Activated T-helper 1 cell treated with anti-CD3 and anti-CD28 coated beads, Interleukin-12 subunit alpha, Interleukin-12 subunit beta, Interleukin-2, Interleukin-4 antibody, amounts not matched to agents 30 ng/mL and 10 ng/mL and 1 ng/mL, durations not matched to agents 14 hours and 24 hours and 36 hours (primary cell): ENCODE data around the gene TANK. TPM values are rescaled to one million over a fixed set of nuclear protein-coding genes. Genes with fewer than 3 reads are reported as not detected.
"Not testable (repeated sequence)": the region's sequence is repeated elsewhere in the genome, so short reads cannot be mapped to it uniquely, and the experiment has no call there.

Experiments used
- DNase-seq: peaks from one replicate; pipeline ENCODE4 v3.0.0; 2021; ENCODE audit warnings: low spot score
- H3K27ac Mint-ChIP-seq: one replicate; pipeline ENCODE4 v1.8.0; 2021; ENCODE audit warnings: mild to moderate bottlenecking, mixed read lengths
- H3K27me3 Mint-ChIP-seq: one replicate; pipeline ENCODE4 v1.8.0; 2022; ENCODE audit warnings: mild to moderate bottlenecking, moderate library complexity, mixed read lengths; ENCODE audit not compliant: insufficient read depth
- H3K36me3 Mint-ChIP-seq: one replicate; pipeline ENCODE4 v1.8.0; 2021; ENCODE audit warnings: low read depth, mixed read lengths
- H3K4me1 Mint-ChIP-seq: one replicate; pipeline ENCODE4 v1.8.0; 2021; ENCODE audit warnings: low read depth, mixed read lengths
- H3K4me3 Mint-ChIP-seq: one replicate; pipeline ENCODE4 v1.8.0; 2021; ENCODE audit warnings: mild to moderate bottlenecking, moderate library complexity, mixed read lengths
- H3K9me3 Mint-ChIP-seq: one replicate; pipeline ENCODE4 v1.8.0; 2021; ENCODE audit warnings: mixed read lengths
- intact Hi-C: fragments of 100-400 bp; cut with micrococcal nuclease; formaldehyde crosslinking; loops from one replicate; pipeline ENCODE4 v1.15.1; 2024
- total RNA-seq: library from RNA; stranded (reverse); gene quantifications from 2 replicates; pipeline ENCODE4 v1.2.3, GENCODE V29; 2022

TANK gene
- total RNA-seq, 1 donor from 2014 or later, result 136 TPM

GRCh38 chr2:161178756-161179155, 18.5 kb downstream of the TANK start:
- intact Hi-C loops, result loop anchor here (1.0 kb wide), 1 partner anchor 12 kb away; no protein-coding TSS in a partner anchor
- Mint-ChIP-seq H3K9me3 (peaks cover 10% of the 10 kb centered on the region), H3K4me3 (no peak overlapping the region), H3K27me3 (no peaks in the 10 kb centered on the region), H3K36me3 (peaks cover 75% of the 10 kb centered on the region), H3K4me1 (peaks cover 53% of the 10 kb centered on the region), H3K27ac (no peak overlapping the region)
- DNase-seq, result no peak

DNA sequence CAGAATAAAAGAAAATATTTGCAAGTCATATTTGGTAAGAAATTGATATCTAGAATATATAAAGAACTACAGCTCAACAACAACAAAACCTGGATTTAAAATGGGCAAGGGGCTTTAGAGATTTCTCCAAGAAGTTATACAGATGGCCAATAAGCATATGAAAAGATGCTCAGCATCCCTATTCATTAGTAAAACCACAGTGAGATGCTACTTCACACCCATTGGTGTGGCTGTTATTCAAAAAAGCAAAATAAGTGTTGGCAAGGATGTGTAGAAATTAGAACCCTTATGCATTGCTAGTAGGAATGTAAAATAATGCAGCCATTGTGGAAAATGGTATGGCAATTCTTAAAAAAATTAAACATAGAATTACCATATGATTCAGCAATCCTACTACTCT, 29.8 kb downstream of the TANK start:
- Mint-ChIP-seq H3K36me3 (peaks cover 78% of the 10 kb centered on the region), H3K27me3 (no peaks in the 10 kb centered on the region), H3K27ac (no peak overlapping the region), H3K4me1 (peaks cover 76% of the 10 kb centered on the region), H3K9me3 (no peaks in the 10 kb centered on the region), H3K4me3 (no peak overlapping the region)
- intact Hi-C loops, result no loop called here
- DNase-seq, result no peak

DNA sequence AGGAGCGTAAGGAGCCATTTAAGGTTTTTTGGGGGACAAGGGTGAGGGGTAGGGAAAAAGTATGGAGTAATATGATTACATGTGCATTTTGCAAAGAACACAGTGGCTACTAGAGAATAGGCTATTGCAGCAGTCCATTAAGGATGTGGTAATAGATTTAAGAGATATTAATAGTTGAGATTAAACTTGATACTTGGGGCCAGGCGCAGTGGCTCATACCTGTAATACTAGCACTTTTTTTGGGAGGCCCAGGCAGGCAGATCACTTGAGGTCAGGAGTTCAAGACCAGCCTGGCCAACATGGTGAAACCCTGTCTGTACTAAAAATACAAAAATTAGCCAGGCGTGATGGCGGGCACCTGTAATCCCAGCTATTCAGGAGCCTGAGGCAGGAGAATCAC, 35.4 kb downstream of the TANK start:
- H3K4me3 Mint-ChIP-seq, H3K9me3 Mint-ChIP-seq, H3K27me3 Mint-ChIP-seq, H3K27ac Mint-ChIP-seq, intact Hi-C loops, DNase-seq: not testable (repeated sequence)
- H3K4me1 Mint-ChIP-seq, result peaks cover 68% of the 10 kb centered on the region
- H3K36me3 Mint-ChIP-seq, result peaks cover 72% of the 10 kb centered on the region

- intact Hi-C loops, result loop anchor here (1.0 to 2.0 kb wide), 4 partner anchors 15 to 61 kb away; no protein-coding TSS in a partner anchor
- Mint-ChIP-seq H3K36me3 (peaks cover 55% of the 10 kb centered on the region), H3K27me3 (no peaks in the 10 kb centered on the region)
Measured at GRCh38 chr2:161199912-161200701, 39.9 kb downstream of the TANK start.

DNA sequence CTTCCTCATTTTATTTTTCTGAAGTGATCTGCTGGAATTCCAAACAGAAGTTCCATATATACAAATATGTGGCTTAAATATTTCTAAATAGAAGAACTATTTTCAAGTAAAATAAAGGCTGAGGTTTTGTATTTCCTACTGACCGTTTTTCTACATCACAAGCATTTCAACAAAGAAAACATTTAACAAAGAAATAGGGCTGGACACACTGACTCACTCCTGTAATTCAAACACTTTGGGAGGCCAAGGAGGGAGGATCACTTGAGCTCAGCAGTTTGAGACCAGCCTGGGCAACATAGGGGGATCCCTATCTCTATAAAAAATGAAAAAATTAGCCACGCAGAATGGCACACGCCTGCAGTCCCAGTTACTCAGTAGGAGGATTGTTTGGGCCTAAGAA, 44.6 kb downstream of the TANK start:
- no peak overlapping the region for H3K4me3 Mint-ChIP-seq
- no peaks in the 10 kb centered on the region for H3K9me3 Mint-ChIP-seq
- DNase-seq, result no peak
- peaks cover 31% of the 10 kb centered on the region for H3K4me1 Mint-ChIP-seq
- H3K27me3 Mint-ChIP-seq, result no peaks in the 10 kb centered on the region
- H3K27ac Mint-ChIP-seq, result no peak overlapping the region
- intact Hi-C loops, result no loop called here
- peaks cover 36% of the 10 kb centered on the region for H3K36me3 Mint-ChIP-seq

More at GRCh38 chr2:161199912-161200701, 39.9 kb downstream of the TANK start:
- H3K27ac Mint-ChIP-seq, result peak overlapping the region; percentile 90
- peak overlapping the region; percentile 54 for H3K4me3 Mint-ChIP-seq
- no peaks in the 10 kb centered on the region for H3K9me3 Mint-ChIP-seq
- no peak for DNase-seq
- H3K4me1 Mint-ChIP-seq, result peaks cover 51% of the 10 kb centered on the region

DNA sequence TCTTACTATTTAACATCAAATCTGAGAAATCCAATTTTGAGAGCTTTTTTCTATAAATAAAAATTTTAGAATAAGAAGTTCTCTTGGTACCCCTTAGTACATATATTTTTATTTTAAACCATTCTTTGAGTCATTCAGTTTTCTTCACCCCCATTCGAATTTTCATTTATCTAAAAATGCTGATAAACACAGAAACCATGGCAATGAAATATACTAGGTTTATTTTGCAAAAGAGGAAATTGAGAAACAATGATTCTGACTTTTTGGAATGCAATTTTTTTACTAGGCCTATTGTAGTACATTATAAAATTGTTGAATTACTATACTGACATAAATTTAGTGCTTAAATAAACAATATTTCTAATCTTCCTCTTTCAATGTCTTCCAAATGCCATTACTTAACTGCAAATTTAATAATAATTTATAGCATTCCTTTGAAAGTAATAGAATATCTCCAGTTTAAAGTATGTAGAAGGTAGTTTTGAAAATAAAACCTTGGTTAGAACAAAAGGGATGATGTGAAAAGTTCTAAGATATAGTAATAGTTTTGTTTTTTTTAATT, 46.3 kb downstream of the TANK start:
- no peak overlapping the region for H3K27ac Mint-ChIP-seq
- DNase-seq, result no peak
- H3K4me1 Mint-ChIP-seq, result peaks cover 22% of the 10 kb centered on the region
- intact Hi-C loops, result no loop called here
- H3K36me3 Mint-ChIP-seq, result peaks cover 36% of the 10 kb centered on the region
- H3K4me3 Mint-ChIP-seq, result no peak overlapping the region
- no peaks in the 10 kb centered on the region for H3K9me3 Mint-ChIP-seq
- H3K27me3 Mint-ChIP-seq, result no peaks in the 10 kb centered on the region

- Mint-ChIP-seq H3K9me3 (no peaks in the 10 kb centered on the region), H3K27me3 (no peaks in the 10 kb centered on the region), H3K4me3 (no peak overlapping the region), H3K36me3 (peaks cover 40% of the 10 kb centered on the region), H3K4me1 (peaks cover 22% of the 10 kb centered on the region), H3K27ac (no peak overlapping the region)
- DNase-seq, result no peak
- intact Hi-C loops, result no loop called here
Measured at GRCh38 chr2:161207941-161208340, 47.7 kb downstream of the TANK start.

DNA sequence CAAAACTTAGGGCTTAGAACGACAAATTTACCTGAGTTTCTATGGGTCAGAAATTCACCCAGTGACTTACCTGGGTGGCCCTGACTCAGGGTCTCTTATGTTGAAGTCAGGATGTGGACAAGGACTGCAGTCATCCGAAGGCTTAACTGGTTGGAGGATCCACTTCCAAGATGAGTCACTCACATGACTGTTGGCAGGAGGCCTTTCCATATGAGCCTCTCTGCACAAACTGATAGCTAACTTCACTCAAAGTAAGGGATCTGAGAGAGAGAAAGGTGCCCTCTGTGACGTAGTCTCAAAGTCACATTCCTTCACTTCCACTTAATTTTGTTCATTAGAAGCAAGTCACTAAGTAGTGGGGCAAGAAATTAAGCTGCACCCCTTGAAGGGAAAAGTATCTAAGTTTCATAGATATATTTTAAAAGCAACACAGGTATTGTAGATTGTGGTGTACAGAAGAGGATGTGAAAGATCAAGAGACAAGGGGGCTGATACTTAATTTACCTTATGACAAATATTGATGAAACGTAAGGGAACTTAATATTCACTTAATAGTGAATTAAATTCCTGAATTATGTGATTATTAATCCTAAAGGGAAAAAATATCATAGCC, 48.4 kb downstream of the TANK start:
- Mint-ChIP-seq H3K4me3 (no peak overlapping the region), H3K27me3 (no peaks in the 10 kb centered on the region), H3K4me1 (peaks cover 22% of the 10 kb centered on the region), H3K27ac (no peak overlapping the region), H3K9me3 (no peaks in the 10 kb centered on the region), H3K36me3 (peaks cover 44% of the 10 kb centered on the region)
- DNase-seq, result no peak
- intact Hi-C loops, result no loop called here

DNA sequence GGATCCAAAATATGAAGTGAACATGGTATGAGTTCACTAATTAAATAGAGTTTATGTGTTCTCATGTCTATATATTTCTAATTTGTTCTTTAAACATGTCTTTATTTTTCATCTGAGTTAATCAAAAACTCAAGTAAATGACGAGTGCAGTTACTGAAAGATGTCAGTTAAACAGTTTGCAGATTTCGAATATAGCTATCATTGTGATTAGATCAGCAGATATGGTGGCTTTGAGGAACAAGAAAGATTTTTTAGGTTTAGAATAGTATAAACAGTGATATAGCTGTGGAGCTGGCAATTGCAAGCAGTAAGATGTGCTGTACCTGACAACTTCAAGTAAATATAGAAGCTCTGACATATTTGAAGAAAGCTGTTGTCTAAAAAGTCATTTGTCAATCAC, 49.7 kb downstream of the TANK start:
- no peak overlapping the region for H3K27ac Mint-ChIP-seq
- no peaks in the 10 kb centered on the region for H3K27me3 Mint-ChIP-seq
- peaks cover 16% of the 10 kb centered on the region for H3K4me1 Mint-ChIP-seq

DNA sequence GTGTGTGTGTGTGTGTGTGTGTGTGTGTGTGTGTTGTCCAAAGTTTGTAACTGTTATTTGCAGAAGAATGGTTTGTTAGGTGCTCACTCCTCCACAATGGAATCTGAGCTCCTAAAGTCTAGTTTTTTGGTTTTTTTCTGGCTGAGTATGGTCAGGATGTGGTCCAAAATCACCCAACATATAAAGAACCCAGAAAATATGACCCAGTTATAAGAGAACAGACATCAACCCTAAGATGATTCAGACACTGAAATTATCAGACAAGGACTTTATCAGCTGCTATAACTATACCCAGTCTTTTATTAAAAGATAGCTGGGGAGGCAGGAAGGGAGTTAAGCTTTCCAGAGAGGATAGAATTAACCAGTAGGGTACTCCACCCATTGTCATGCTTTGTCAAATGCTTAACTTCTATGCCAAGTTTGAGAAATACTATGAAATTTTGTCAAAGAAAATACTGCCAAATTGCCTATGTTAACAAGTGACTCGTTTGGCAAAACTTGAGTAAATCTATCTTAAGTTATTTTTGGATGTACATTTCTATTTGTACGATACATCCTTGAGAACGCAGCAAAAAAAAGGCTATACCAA, 57.5 kb downstream of the TANK start:
- DNase-seq, result no peak
- intact Hi-C loops, result no loop called here
- Mint-ChIP-seq H3K9me3 (no peaks in the 10 kb centered on the region), H3K36me3 (peaks cover 51% of the 10 kb centered on the region), H3K4me3 (no peak overlapping the region), H3K4me1 (peaks cover 45% of the 10 kb centered on the region), H3K27ac (no peak overlapping the region), H3K27me3 (no peaks in the 10 kb centered on the region)

More for the DNA sequence above, 49.7 kb downstream of the TANK start:
- no peaks in the 10 kb centered on the region for H3K9me3 Mint-ChIP-seq
- no peak for DNase-seq
- H3K36me3 Mint-ChIP-seq, result peaks cover 41% of the 10 kb centered on the region
- no peak overlapping the region for H3K4me3 Mint-ChIP-seq
- intact Hi-C loops, result no loop called here

DNA sequence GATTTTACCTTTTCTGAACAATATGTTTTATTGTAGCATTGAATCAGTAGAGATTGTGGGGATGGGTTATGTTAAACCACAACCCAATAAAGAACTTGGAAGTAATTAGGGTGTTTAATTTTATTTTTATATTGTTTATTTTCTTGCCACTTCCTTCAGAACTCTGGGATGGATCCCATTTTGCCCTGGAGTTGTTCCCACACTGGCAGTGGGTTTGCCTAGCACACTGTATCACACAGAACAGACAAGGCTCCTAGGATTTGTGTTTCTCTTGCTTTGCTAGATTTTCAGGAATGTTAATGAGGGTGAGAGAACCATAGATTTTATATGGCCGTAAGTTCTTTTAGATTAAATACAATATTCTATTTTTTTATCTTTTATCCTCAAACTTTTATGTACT, 59.0 kb downstream of the TANK start:
- Mint-ChIP-seq H3K4me3 (no peak overlapping the region), H3K9me3 (no peaks in the 10 kb centered on the region), H3K4me1 (peaks cover 45% of the 10 kb centered on the region), H3K27ac (no peak overlapping the region), H3K27me3 (no peaks in the 10 kb centered on the region), H3K36me3 (peaks cover 42% of the 10 kb centered on the region)
- no peak for DNase-seq
- intact Hi-C loops, result no loop called here

DNA sequence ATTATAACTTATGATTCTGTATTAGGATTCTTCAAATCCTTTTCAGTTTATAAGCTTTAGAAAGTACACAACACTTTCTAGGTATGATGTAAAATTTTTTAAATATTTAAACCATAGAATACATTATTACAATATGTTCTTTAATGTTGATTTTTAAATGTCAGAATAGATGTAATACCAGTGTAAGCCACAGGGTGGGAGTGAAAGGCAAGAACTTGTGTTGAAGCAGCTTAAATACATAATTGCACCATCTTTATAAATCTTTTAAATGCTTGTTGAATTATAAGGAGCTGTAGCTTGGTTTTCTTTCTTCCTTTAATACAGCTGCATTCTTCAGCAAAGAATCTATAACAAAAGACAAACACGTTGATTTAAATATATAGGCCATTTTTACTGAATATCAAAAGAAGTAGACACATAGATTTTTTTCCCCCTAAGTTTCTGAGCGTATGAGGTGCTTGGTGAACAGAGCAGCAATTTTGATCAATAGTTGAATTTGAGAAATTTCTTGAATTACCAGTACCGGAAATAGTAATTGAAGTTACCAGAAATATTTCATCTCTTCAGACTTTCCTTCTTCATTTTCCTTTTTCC, 63.0 kb downstream of the TANK start:
- Mint-ChIP-seq H3K27ac (no peak overlapping the region), H3K9me3 (no peaks in the 10 kb centered on the region), H3K36me3 (peaks cover 39% of the 10 kb centered on the region), H3K27me3 (no peaks in the 10 kb centered on the region), H3K4me3 (no peak overlapping the region), H3K4me1 (peaks cover 20% of the 10 kb centered on the region)
- DNase-seq, result no peak
- intact Hi-C loops, result loop anchor here (1.0 to 5.0 kb wide), 5 partner anchors 14 to 899 kb away; no protein-coding TSS in a partner anchor
